ENCODE results near the gene ENPP5.

The ENPP5 gene

DNA sequence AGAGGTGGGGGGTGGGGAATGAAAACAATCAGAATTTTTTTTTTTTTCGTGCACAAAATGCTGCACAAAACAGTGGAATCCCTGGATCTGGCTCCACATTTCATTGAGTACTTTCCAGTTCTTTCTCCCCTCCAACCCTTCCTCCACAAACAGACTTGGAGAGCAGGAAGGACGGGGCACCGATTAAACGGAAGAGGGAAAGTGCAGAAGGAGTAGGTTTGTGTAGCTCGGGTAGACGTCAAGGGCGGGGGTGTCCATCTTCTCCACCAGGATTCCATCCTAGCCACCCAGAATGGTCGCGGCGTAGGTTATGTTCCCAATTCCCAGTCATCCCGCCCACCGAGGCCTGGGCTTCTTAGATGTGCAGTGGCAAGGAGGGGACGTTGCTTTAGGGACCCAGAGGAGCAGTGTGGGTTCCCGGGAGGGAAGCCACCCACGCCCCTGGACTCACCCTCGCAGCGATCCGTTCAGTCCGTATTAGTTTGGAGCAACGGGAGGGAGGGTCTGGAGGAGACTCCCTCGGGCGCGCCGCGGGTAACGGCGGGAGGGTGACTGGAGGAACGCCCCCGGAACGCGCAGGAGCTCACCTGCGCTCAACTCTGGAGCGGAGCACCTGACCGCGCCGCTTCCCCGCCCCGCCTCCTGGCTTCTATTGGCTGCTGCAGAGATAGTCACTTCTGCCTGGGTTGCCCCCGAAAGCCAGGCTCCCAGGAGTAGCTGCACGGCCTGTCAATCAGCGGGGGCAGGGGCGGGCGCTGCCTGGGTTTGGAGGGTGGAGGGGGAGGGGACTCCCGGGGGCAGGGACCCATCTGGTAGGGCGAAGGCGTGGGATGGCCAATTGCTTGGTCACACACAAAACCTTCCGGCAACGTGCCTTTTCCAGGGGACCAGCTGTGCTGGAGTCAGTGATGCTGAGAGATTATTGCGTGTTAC, at the start of gene ENPP5:
TSS of gene ENPP5 (minus strand) at position 624 of the 933 bp plus-strand sequence. CDS start 2,718 bp downstream, outside the sequence.
- no peak for DNase-seq (ENCODE audit: low read depth)

GRCh38 chr6:46219661-46220060, 48.9 kb upstream of the ENPP5 start:
- DNase-seq (ENCODE audit: low read depth): no peak

DNA sequence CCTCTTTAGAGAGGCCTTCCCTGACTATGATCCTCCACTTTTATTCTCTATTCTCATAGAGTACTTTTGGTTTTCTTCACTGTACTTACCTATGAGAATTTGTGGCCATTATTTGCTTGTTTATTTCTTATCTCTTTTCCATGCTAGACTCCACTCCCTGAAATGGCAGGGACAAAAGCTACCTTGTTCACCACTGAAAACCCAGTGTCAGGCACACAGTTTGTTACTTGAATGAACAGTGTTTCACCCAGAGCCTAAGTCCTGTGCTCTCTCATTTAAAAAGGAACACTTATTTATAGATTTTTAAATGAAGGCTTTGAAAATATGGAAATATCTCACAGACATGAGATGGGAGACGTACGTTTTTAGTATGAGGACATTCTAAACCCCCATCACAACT, 47.7 kb upstream of the ENPP5 start:
- no peak for DNase-seq (ENCODE audit: low read depth)

GRCh38 chr6:46217671-46218131, 46.9 kb upstream of the ENPP5 start:
- DNase-seq (ENCODE audit: low read depth): no peak

- DNase-seq (ENCODE audit: low read depth): no peak
These were observed 46.1 kb upstream of the ENPP5 start for GRCh38 chr6:46216879-46217278.

GRCh38 chr6:46215777-46216176, 45.0 kb upstream of the ENPP5 start:
- no peak for DNase-seq (ENCODE audit: low read depth)

DNA sequence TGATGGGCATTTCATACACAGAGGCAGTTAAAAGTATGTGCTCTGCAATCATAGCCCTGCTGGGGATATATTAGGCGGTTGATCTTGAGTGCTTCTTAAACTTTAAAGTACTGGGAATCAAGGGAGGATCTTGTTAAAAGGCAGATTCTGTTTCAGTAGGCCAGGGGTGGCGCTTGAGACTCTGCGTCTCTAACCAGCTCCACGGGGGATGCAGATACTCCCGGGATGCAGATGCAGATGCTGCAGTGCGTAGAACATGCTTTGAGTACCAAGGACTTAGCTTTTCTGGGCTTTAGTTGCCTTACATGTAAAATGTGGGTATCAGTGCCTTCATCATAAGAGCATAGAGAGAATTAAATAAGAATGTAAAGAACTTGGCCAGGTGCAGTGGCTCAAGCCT, 44.4 kb upstream of the ENPP5 start:
- no peak for DNase-seq (ENCODE audit: low read depth)

DNA sequence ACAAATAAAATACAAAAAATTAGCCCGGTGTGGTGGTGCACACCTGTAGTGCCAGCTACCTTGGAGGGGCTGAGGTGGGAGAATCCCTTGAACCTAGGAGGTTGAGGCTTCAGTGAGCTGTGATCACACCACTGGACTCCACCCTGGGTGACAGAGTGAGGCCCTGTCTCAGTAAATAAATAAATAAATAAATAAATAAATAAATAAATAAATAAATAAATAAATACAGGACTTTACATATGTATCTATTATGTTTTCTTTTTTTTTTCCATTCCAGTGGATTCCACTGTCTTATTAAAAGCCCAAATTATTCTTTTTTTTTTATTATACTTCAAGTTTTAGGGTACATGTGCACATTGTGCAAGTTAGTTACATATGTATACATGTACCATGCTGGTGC, 41.1 kb upstream of the ENPP5 start:
- DNase-seq (ENCODE audit: low read depth): no peak

DNA sequence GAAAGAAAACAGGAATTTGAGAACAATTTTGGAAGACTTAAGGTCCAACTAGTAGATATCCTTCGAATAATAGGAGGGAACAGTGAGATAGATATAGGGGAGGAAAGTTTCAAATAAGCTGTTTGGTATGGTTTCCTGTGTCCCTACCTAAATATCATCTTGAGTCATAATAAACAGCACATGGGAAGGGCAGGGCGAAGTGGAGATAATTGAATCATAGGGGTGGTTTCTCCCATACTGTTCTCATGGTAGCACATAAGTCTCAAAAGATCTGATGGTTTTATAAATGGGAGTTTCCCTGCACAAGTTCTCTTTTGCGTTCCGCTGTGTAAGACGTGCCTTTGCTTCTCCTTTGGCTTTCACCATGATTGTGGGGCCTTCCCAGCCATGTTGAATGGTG, 39.5 kb upstream of the ENPP5 start:
- DNase-seq (ENCODE audit: low read depth): no peak

DNA sequence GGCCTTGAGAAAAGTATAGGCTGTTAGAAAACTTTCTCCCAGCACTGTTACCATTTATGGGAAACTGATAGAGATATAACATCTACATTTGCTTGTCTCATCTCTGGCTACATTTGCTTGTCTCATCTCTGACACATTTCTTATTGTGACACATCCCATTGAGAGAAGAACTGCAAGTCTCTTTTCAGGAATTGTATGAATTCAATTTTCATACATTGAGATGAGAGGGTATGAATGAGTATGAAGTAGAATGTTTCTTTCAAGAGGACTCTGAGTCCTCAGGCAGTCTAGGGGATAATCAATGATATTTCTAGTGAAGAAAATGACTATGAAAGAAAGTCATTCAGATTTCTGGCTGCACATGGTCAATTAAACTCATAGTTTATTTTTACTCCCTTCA, 37.5 kb upstream of the ENPP5 start:
- DNase-seq (ENCODE audit: low read depth): no peak

DNA sequence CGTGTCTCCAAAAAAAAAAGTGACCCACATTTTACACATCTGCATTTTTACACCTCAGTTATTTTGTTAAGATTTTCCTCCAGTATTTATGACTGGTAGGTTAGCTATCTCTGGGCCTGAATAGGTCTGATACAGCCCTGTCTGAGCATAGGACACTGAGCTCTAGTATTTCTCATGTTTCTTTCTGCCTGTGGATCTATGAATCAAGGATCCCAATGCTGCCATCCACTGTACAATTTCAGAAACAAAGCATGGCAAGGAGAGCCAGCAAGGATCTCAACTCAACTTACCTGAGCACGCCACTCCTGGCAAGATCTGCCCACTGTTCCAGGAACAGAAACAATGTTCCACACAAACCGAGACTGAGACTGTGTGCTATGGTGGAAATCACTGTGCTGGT, 36.4 kb upstream of the ENPP5 start:
- DNase-seq (ENCODE audit: low read depth): no peak

- no peak for DNase-seq (ENCODE audit: low read depth)
These were observed 34.3 kb upstream of the ENPP5 start for GRCh38 chr6:46204880-46205650.

GRCh38 chr6:46203391-46204177, 32.8 kb upstream of the ENPP5 start:
- no peak for DNase-seq (ENCODE audit: low read depth)

- no peak for DNase-seq (ENCODE audit: low read depth)
These were observed 30.9 kb upstream of the ENPP5 start for GRCh38 chr6:46201702-46202101.

DNA sequence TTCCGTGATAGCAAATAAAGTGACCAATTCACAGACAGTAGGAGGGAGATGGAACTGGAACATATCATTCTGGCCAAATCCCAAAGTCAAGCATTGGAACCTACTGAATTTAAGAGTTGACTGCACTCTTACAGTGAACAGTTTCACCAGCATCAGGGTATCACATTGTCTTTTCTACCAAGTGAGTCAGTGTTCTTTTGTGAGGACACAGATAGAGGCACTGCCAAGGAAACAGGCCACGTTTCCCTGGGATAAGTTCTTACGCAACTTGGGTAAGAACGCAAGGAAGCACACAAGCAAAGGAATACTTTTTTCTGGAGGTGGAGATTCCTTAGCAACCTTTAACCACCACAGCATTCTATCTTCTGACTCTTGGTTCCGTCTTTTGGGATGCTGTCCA, 28.6 kb upstream of the ENPP5 start:
- no peak for DNase-seq (ENCODE audit: low read depth)

DNA sequence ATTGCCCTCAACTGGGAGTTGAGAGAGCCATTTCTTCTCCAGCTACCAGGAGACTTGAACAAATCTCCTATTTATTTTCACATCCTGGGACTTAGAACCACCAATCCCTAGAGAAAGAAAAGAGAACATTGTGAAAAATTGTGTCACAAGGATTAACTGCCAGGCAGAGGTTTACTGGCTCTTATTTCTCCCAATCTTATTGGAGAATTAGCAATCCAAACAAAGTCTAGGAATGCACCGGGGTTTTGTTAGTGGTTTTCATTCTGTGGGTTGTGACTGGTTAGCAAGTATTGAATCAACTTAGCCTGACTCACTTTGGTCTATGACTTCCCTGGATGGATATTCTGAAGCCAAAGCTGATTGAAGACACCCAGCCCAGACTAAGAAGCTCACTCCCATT, 21.2 kb upstream of the ENPP5 start:
- peak; percentile 74 for DNase-seq (ENCODE audit: low read depth)

DNA sequence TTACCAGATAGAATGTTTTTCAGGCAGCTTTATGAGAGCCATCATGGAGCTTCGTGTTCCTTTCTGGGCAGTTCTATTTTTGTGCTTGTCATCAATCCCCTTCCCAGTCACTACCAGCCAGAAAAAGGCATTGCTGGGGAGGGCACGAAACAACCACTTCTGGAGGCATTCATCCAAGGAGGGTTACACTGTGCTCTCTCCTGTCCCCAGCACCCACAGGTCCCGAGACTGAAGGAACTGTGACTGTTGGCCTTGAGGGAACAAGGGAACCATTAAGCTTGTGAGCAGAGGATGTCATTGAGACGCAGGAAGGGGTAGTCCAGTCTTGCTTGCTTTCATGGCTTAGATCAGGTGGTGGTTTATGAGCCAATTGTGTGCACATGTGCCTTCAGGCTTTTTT, 20.1 kb upstream of the ENPP5 start:
- no peak for DNase-seq (ENCODE audit: low read depth)

DNA sequence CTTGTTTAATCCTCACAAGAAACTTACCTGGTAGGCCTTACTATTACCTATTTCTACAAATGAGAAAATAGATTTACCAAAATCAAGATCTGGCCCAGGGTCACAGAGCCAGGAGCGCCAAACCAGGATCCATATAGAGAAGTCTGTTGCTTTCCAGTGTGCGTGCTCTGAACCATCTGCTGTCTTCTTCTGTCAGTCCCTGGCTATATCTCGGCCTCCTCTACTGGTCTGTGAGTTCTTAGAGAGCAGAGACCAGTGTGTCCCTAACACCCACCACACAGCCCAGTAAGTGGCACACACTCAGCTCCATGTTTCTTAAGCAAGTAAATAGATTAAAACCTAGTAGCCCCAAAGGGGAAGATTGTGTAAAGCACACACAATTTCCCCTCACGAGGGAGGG, 18.9 kb upstream of the ENPP5 start:
- no peak for DNase-seq (ENCODE audit: low read depth)

- no peak for DNase-seq (ENCODE audit: low read depth)
These were observed 15.8 kb upstream of the ENPP5 start for GRCh38 chr6:46186583-46186982.

DNA sequence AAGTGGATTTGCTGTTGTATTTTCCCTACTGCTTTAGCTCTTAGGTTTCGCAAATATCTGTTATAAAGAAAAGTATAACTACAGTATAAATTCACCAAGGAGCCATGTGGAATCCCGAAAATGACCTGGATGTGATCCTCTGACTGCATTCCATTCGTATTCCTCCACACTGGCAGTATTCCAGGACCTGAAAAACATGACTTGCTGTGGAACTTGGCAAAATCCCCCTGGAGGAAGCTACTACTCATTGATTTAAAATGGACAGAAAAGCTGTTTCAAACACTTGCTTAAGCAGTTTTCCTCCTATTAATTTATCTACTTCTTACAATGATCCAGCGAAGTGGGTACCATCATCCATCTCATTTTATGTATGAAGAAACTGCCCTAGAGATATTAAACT, 13.3 kb upstream of the ENPP5 start:
- peak; percentile 89 for DNase-seq (ENCODE audit: low read depth)

- no peak for DNase-seq (ENCODE audit: low read depth)
These were observed 5.2 kb upstream of the ENPP5 start for GRCh38 chr6:46175976-46176375.

- DNase-seq (ENCODE audit: low read depth): no peak
These were observed 4.7 kb upstream of the ENPP5 start for GRCh38 chr6:46175446-46175845.
